SK-N-SH treated with all-trans-retinoic acid at 6 μM for 48 hours (cell line): ENCODE results near the gene USP40.

Source experiments
- ATAC-seq: fragments of 200-7000 bp; cut with Tn5 transposase; 3 replicates; pipeline ENCODE4 v1.9.1; 2020; ENCODE audit warnings: mild to moderate bottlenecking, moderate library complexity
- ARNTL ChIP-seq: fragments of 450-650 bp; formaldehyde crosslinking; IDR thresholded peaks from 2 replicates; pipeline ENCODE4 v1.5.0; 2020; ENCODE audit warnings: low read depth, mild to moderate bottlenecking, moderate library complexity, borderline replicate concordance
- BACH2 ChIP-seq: fragments of 250-450 bp; sonication (Bioruptor Pico); IDR thresholded peaks from 2 replicates; pipeline ENCODE4 v1.9.0; 2021; ENCODE audit warnings: mild to moderate bottlenecking, borderline replicate concordance
- CREB5 ChIP-seq: fragments of 250-450 bp; sonication (Bioruptor Pico); IDR thresholded peaks from 2 replicates; pipeline ENCODE4 v1.5.1; 2020; ENCODE audit warnings: low read depth, mild to moderate bottlenecking, moderate library complexity
- CSRNP3 ChIP-seq: fragments of 250-450 bp; sonication (Bioruptor Pico); IDR thresholded peaks from 2 replicates; pipeline ENCODE4 v1.5.1; 2021; ENCODE audit warnings: mild to moderate bottlenecking, moderate library complexity
- ESRRG ChIP-seq: fragments of 250-450 bp; sonication (Bioruptor Pico); IDR thresholded peaks from 2 replicates; pipeline ENCODE4 v1.6.1; 2021; ENCODE audit warnings: mild to moderate bottlenecking
- GLIS3 ChIP-seq: fragments of 250-450 bp; sonication (Bioruptor Pico); IDR thresholded peaks from 2 replicates; pipeline ENCODE4 v1.5.0; 2020; ENCODE audit warnings: mild to moderate bottlenecking, moderate library complexity
- ISL1 ChIP-seq: fragments of 250-450 bp; sonication (Bioruptor Pico); IDR thresholded peaks from 2 replicates; pipeline ENCODE4 v2.1.2; 2022; ENCODE audit warnings: mild to moderate bottlenecking, moderate library complexity
- POU6F1 ChIP-seq: fragments of 250-450 bp; sonication (Bioruptor Pico); IDR thresholded peaks from 2 replicates; pipeline ENCODE4 v1.8.0; 2021; ENCODE audit warnings: low read depth, mild to moderate bottlenecking, moderate library complexity, borderline replicate concordance
- PPARA ChIP-seq: fragments of 250-450 bp; sonication (Bioruptor Pico); IDR thresholded peaks from 2 replicates; pipeline ENCODE4 v1.5.0; 2020; ENCODE audit warnings: mild to moderate bottlenecking, borderline replicate concordance
- TOX ChIP-seq: fragments of 250-450 bp; sonication (Bioruptor Pico); IDR thresholded peaks from 2 replicates; pipeline ENCODE4 v1.8.0; 2021; ENCODE audit warnings: mild to moderate bottlenecking, moderate library complexity, borderline replicate concordance
- TSHZ2 ChIP-seq: fragments of 250-450 bp; sonication (Bioruptor Pico); IDR thresholded peaks from 2 replicates; pipeline ENCODE4 v1.5.0; 2020; ENCODE audit warnings: mild to moderate bottlenecking, moderate library complexity
- ZC3H10 ChIP-seq: fragments of 250-450 bp; sonication (Bioruptor Pico); IDR thresholded peaks from 2 replicates; pipeline ENCODE4 v1.5.1; 2021; ENCODE audit warnings: mild to moderate bottlenecking, moderate library complexity
- ZFP3 ChIP-seq: fragments of 250-450 bp; sonication (Bioruptor Pico); IDR thresholded peaks from 2 replicates; pipeline ENCODE4 v1.5.0; 2020; ENCODE audit warnings: mild to moderate bottlenecking, moderate library complexity
- ZFP30 ChIP-seq: fragments of 450-650 bp; formaldehyde crosslinking; IDR thresholded peaks from 2 replicates; pipeline ENCODE4 v1.5.0; 2022; ENCODE audit warnings: mild to moderate bottlenecking, moderate library complexity
- ZNF565 ChIP-seq: fragments of 450-650 bp; formaldehyde crosslinking; conservative IDR thresholded peaks from 2 replicates; pipeline ENCODE4 v1.5.0; 2020; ENCODE audit warnings: low read depth, mild to moderate bottlenecking, moderate library complexity
- ZNF8 ChIP-seq: fragments of 450-650 bp; formaldehyde crosslinking; IDR thresholded peaks from 2 replicates; pipeline ENCODE4 v1.5.0; 2020; ENCODE audit warnings: mild to moderate bottlenecking, moderate library complexity

The USP40 gene

DNA sequence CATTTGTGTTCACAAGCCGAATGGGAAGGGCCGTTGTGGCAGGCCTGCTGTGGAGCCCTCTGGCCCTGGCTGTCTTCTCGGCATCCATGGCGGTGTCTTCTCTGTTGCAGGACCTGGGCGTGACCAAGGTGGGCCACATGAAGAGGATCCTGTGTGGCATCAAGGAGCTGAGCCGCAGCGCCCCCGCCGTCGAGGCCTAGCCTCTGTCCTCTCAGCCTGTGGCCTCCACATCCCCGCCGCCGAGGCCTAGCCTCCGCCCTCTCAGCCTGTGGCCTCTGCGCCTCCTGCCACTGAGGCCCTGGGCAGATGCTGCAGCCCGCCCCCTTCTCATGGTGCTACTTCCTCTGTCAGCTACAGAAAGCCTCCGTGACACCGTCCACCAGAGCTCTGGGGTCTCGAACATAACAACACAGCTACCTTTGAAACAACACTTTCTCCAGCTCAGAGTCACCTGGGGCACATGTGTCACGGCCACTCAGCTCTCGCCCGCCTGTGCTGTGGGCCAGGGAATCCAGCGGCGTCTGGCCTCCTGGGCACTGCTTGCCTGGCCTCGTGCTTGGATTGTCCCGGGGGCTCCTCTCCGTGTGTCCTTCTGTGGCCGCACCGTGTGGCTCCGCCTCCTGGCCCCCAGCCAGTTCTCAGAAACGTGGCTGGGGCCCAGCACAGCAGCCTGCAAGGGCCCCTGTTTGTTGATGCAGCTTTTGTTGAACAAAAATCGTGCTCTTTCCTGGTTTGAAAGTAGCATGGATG, 97.1 kb downstream of the USP40 start (continued):
- no peak for TF ChIP-seq ARNTL (CRISPR knock-in tag)
- TF ChIP-seq CSRNP3 (CRISPR knock-in tag): no peak
- TF ChIP-seq ZFP3: no peak
- TF ChIP-seq, all 23 proteins: peak for 0

DNA sequence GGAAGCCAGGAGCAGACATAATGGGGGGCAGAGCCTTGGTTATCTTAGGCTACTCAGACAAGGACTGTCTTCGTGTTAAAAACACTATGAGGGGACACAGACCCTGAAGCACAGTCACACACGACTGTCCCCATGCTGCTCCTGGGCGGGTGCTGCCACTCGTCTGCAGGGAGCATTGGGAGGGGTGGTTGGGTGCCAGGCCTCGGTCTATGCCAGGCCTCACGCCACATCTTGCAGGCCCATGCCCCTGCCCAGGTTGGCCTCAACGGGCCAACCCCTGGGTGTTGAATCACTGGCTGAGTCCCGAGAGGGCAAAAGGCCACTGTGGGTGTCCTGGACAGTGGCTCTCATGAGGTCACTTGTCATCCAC, 97.9 kb downstream of the USP40 start:
- no peak for ATAC-seq
- TF ChIP-seq ZFP30 (CRISPR knock-in tag) (no peak), ZNF8 (CRISPR knock-in tag) (no peak), ZNF565 (no peak), POU6F1 (CRISPR knock-in tag) (no peak), TOX (no peak), PPARA (CRISPR knock-in tag) (no peak), GLIS3 (no peak), ZC3H10 (CRISPR knock-in tag) (no peak), CREB5 (CRISPR knock-in tag) (no peak), ESRRG (CRISPR knock-in tag) (no peak), TSHZ2 (no peak), CSRNP3 (CRISPR knock-in tag) (no peak), BACH2 (CRISPR knock-in tag) (no peak)

DNA sequence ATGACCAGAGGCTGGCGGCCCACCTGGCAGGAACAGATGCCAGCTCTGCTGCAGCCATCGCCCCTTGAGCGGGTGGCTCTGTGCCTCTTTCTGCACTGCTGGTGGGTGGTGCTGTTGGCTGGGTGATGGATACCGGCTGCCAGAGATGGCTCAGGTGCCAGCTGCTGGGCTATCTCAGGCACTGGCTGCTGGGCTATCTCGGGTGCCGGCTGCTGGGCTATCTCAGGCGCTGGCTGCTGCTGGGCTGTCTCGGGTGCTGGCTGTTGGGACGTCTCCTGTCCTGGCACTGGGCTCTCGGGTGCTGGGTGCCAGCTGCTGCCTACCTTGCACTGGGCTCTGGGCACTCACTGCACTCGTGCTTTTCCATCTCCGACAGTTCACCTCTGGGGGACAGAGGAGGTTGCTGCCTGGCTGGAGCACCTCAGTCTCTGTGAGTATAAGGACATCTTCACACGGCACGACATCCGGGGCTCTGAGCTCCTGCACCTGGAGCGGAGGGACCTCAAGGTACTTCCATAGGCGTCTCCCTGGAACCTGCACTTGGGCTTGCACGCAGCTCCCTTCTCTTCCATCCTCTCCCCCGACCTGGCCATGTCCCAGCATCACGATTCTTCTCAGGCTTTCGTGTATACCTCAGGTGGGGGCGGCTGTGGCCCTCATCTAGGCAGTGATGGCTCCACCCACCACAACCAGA, 98.4 kb downstream of the USP40 start:
- ATAC-seq: no peak
- TF ChIP-seq TOX (no peak), GLIS3 (no peak), ZC3H10 (CRISPR knock-in tag) (no peak), TSHZ2 (no peak), ZFP30 (CRISPR knock-in tag) (no peak), ZNF8 (CRISPR knock-in tag) (no peak), ISL1 (CRISPR knock-in tag) (no peak)
